HS-5 (cell line): Measurements from ENCODE around the gene UAP1L1.
"Not testable (repeated sequence)": the region's sequence is repeated elsewhere in the genome, so short reads cannot be mapped to it uniquely, and the experiment has no call there.

Experiments used
- DNase-seq: peaks from one replicate; pipeline ENCODE4 v3.0.0-alpha.2; 2012; ENCODE audit warnings: low read depth

UAP1L1 gene

GRCh38 chr9:137056739-137057415 is 20.4 kb upstream of the UAP1L1 start:
- no peak for DNase-seq

- no peak for DNase-seq
These were observed 19.8 kb upstream of the UAP1L1 start for GRCh38 chr9:137057545-137057944.

- DNase-seq: no peak
These were observed 18.6 kb upstream of the UAP1L1 start for GRCh38 chr9:137058521-137059234.

GRCh38 chr9:137062384-137062783 is 14.9 kb upstream of the UAP1L1 start:
- DNase-seq: no peak

GRCh38 chr9:137062798-137063197 is 14.5 kb upstream of the UAP1L1 start:
- not testable (repeated sequence) for DNase-seq

GRCh38 chr9:137063311-137064026 is 13.8 kb upstream of the UAP1L1 start:
- DNase-seq: no peak

- no peak for DNase-seq
These were observed 13.1 kb upstream of the UAP1L1 start for GRCh38 chr9:137064027-137064879.

- no peak for DNase-seq
These were observed 12.5 kb upstream of the UAP1L1 start for GRCh38 chr9:137064880-137065164.

GRCh38 chr9:137065336-137065967 is 11.9 kb upstream of the UAP1L1 start:
- no peak for DNase-seq

- DNase-seq: no peak
These were observed 11.0 kb upstream of the UAP1L1 start for GRCh38 chr9:137066096-137066861.

- DNase-seq: no peak
These were observed 9.3 kb upstream of the UAP1L1 start for GRCh38 chr9:137067860-137068538.

- DNase-seq: no peak
These were observed 8.5 kb upstream of the UAP1L1 start for GRCh38 chr9:137068539-137069507.

GRCh38 chr9:137069508-137070091 is 7.7 kb upstream of the UAP1L1 start:
- DNase-seq: no peak

GRCh38 chr9:137070201-137070905 is 7.0 kb upstream of the UAP1L1 start, which contains the start of gene SAPCD2:
SAPCD2 (minus strand) TSS chr9:137070557; CDS start chr9:137070460, 97 bp downstream.
- DNase-seq: no peak

GRCh38 chr9:137070906-137071275 is 6.4 kb upstream of the UAP1L1 start:
- DNase-seq: no peak

GRCh38 chr9:137071282-137071681 is 6.0 kb upstream of the UAP1L1 start:
- no peak for DNase-seq

- no peak for DNase-seq
These were observed 3.3 kb upstream of the UAP1L1 start for GRCh38 chr9:137073992-137074399.

- no peak for DNase-seq
These were observed 2.6 kb upstream of the UAP1L1 start for GRCh38 chr9:137074657-137075274.
